T-helper 22 cell (primary cell): Measurements from ENCODE around the gene ALDH6A1.
"Not testable (repeated sequence)": the region's sequence is repeated elsewhere in the genome, so short reads cannot be mapped to it uniquely, and the experiment has no call there.

Source experiments
- DNase-seq: peaks from one replicate; pipeline ENCODE4 v3.0.0-alpha.2; 2020; ENCODE audit warnings: low read depth

The ALDH6A1 gene

GRCh38 chr14:74084277-74085046 lies at the start of gene ALDH6A1, which contains the start of gene LIN52:
Gene ALDH6A1 (minus strand): TSS chr14:74084453. CDS start chr14:74084394, 59 bp downstream.
Gene LIN52 (plus strand): TSS chr14:74084956. CDS start chr14:74084975, 19 bp downstream.
- peak; percentile 99 for DNase-seq

GRCh38 chr14:74127634-74128033 lies 43.4 kb upstream of the ALDH6A1 start:
- DNase-seq = no peak

- DNase-seq = no peak
These were observed 42.2 kb upstream of the ALDH6A1 start for GRCh38 chr14:74126315-74127013.

- not testable (repeated sequence) for DNase-seq
These were observed 41.2 kb upstream of the ALDH6A1 start for GRCh38 chr14:74125487-74125886.

- not testable (repeated sequence) for DNase-seq
These were observed 27.4 kb upstream of the ALDH6A1 start for GRCh38 chr14:74111395-74112216.

- no peak for DNase-seq
These were observed 25.1 kb upstream of the ALDH6A1 start for GRCh38 chr14:74109369-74109768.

GRCh38 chr14:74105381-74105780 lies 21.1 kb upstream of the ALDH6A1 start:
- no peak for DNase-seq

GRCh38 chr14:74089251-74090020 lies 5.2 kb upstream of the ALDH6A1 start:
- no peak for DNase-seq

- DNase-seq = no peak
These were observed 1.6 kb upstream of the ALDH6A1 start for GRCh38 chr14:74085828-74086227.

GRCh38 chr14:74085047-74085637 lies 889 bp upstream of the ALDH6A1 start:
- DNase-seq = no peak

GRCh38 chr14:74083784-74084276 lies 423 bp downstream of the ALDH6A1 start:
- no peak for DNase-seq

GRCh38 chr14:74083161-74083560 lies 1.1 kb downstream of the ALDH6A1 start:
- no peak for DNase-seq

GRCh38 chr14:74081491-74081890 lies 2.8 kb downstream of the ALDH6A1 start:
- DNase-seq = no peak

- no peak for DNase-seq
These were observed 3.3 kb downstream of the ALDH6A1 start for GRCh38 chr14:74080820-74081460.

GRCh38 chr14:74077401-74077800 lies 6.9 kb downstream of the ALDH6A1 start:
- DNase-seq = no peak

GRCh38 chr14:74065746-74066575 lies 18.3 kb downstream of the ALDH6A1 start:
- DNase-seq = no peak

- no peak for DNase-seq
These were observed 19.4 kb downstream of the ALDH6A1 start for GRCh38 chr14:74064883-74065282.

- no peak for DNase-seq
These were observed 19.8 kb downstream of the ALDH6A1 start for GRCh38 chr14:74064426-74064825.

GRCh38 chr14:74062809-74063150 lies 21.5 kb downstream of the ALDH6A1 start:
- no peak for DNase-seq
